Small intestine (tissue), 7 donors: ENCODE results near the gene C11orf24. TPM values are rescaled to one million over a fixed set of nuclear protein-coding genes. Genes with fewer than 3 reads are reported as not detected.
A peak's percentile ranks its signal among the peaks of the same experiment; 100 is the strongest.
"Not testable (repeated sequence)": the region's sequence is repeated elsewhere in the genome, so short reads cannot be mapped to it uniquely, and the experiment has no call there.

Experiments
- DNase-seq, 2 donors: peaks; one replicate each; pipeline versions ENCODE4 v3.0.0 to v3.0.0-alpha.2; 2013
- FAIRE-seq: peaks from 2 replicates; lab custom pipeline; 2012; peaks lifted over from hg19 to GRCh38; lab: Jason Lieb, UNC
- H3K27ac ChIP-seq, 3 donors: one replicate each; pipeline ENCODE4 v1.5.1; 2013; ENCODE audit warnings: low read length in 2 of 3, mild to moderate bottlenecking in 2 of 3, control low read depth in 1 of 3, inconsistent platforms in 1 of 3, low read depth in 1 of 3, moderate library complexity in 1 of 3
- H3K27me3 ChIP-seq, 3 donors: one replicate each; pipeline ENCODE4 v1.6.1; 2013; ENCODE audit warnings: low read length in 3 of 3, inconsistent platforms in 1 of 3; ENCODE audit not compliant: control insufficient read depth in 3 of 3, insufficient read depth in 3 of 3
- H3K36me3 ChIP-seq, 3 donors: one replicate each; pipeline ENCODE4 v1.6.1; 2013; ENCODE audit warnings: low read length in 3 of 3, inconsistent platforms in 1 of 3, low read depth in 1 of 3, mild to moderate bottlenecking in 1 of 3, moderate library complexity in 1 of 3; ENCODE audit not compliant: control insufficient read depth in 3 of 3, insufficient read depth in 2 of 3
- H3K4me1 ChIP-seq, 3 donors: one replicate each; pipeline ENCODE4 v1.6.1; 2013; ENCODE audit warnings: low read length in 2 of 3, inconsistent platforms in 1 of 3, low read depth in 1 of 3, mild to moderate bottlenecking in 1 of 3, moderate library complexity in 1 of 3; ENCODE audit not compliant: control insufficient read depth in 3 of 3, insufficient read depth in 2 of 3
- H3K4me3 ChIP-seq, 3 donors: one replicate each; pipeline ENCODE4 v1.5.1; 2013; ENCODE audit warnings: low read length in 3 of 3, control low read depth in 1 of 3, inconsistent platforms in 1 of 3, low read depth in 1 of 3, mild to moderate bottlenecking in 1 of 3, moderate library complexity in 1 of 3
- H3K9me3 ChIP-seq, 2 donors: one replicate each; pipeline ENCODE4 v1.6.1; 2013; ENCODE audit warnings: low read depth in 1 of 2, low read length in 1 of 2; ENCODE audit not compliant: control insufficient read depth in 2 of 2, insufficient read depth in 1 of 2
- WGBS, 3 donors: extraction: QIAGEN DNeasy Blood & Tissue Kit; methylation state at CpG; one replicate each; pipeline ENCODE4 v1.1.7; 2013; 5-methylcytosine and 5-hydroxymethylcytosine counted together
- polyA plus RNA-seq, 4 donors: library from polyadenylated mRNA; stranded (reverse) in 3 of 4; unstranded in 1 of 4; fragments of 200-250 nt in 3 of 4; fragments of 120-200 nt in 1 of 4; gene quantifications; one replicate each; pipeline versions ENCODE4 v1.2.1 to v1.2.3, GENCODE V29; 2013
- donor health status: healthy with polysubstance abuse.
- donor health status: control.
- donor health status: control.
- donor health status: Bipolar disorder and iron deficiency.
- donor health status: healthy.

Gene C11orf24
- polyA plus RNA-seq, 4 donors = 39.4 to 168 (median 94.3) TPM

GRCh38 chr11:68297494-68297811 lies 25.7 kb upstream of the C11orf24 start:
- no peaks in the 10 kb centered on the region for H3K36me3 ChIP-seq
- H3K9me3 ChIP-seq = no peaks in the 10 kb centered on the region
- H3K27me3 ChIP-seq = no peaks in the 10 kb centered on the region
- peaks cover 0 to 38% (median 8%) of the 10 kb centered on the region in 3 donors for H3K4me1 ChIP-seq
- FAIRE-seq (no peak), DNase-seq (no peak)
- no peak overlapping the region for H3K4me3 ChIP-seq
- 30 to 37% (median 34%) methylated on average over 10 of the region's 10 CpGs for WGBS, 3 donors
- peak overlapping the region; percentile 92 to 98 (median 96) for H3K27ac ChIP-seq

GRCh38 chr11:68297052-68297378 lies 25.2 kb upstream of the C11orf24 start:
- Histone ChIP-seq H3K4me3 (no peak overlapping the region), H3K27me3 (no peaks in the 10 kb centered on the region), H3K36me3 (no peaks in the 10 kb centered on the region), H3K27ac (peak overlapping the region; percentile 92 to 98 (median 96)), H3K9me3 (no peaks in the 10 kb centered on the region), H3K4me1 (peaks cover 0 to 33% (median 6%) of the 10 kb centered on the region in 3 donors)
- no peak for FAIRE-seq
- WGBS, 3 donors = 74 to 82% (median 79%) methylated on average over 5 to 6 of the region's 6 CpGs
- DNase-seq = no peak

GRCh38 chr11:68296344-68297051 lies 24.7 kb upstream of the C11orf24 start:
- 34 to 71% (median 46%) methylated on average over 15 of the region's 15 CpGs for WGBS, 3 donors
- H3K4me3 ChIP-seq = no peak overlapping the region
- peak overlapping the region in 2 of 3 donors; percentile 96 to 98 for H3K27ac ChIP-seq
- peaks cover 0 to 30% (median 6%) of the 10 kb centered on the region in 3 donors for H3K4me1 ChIP-seq
- FAIRE-seq (no peak), DNase-seq (peak; percentile 50 to 94)
- no peaks in the 10 kb centered on the region for H3K9me3 ChIP-seq
- H3K27me3 ChIP-seq = no peaks in the 10 kb centered on the region
- H3K36me3 ChIP-seq = no peaks in the 10 kb centered on the region

DNA sequence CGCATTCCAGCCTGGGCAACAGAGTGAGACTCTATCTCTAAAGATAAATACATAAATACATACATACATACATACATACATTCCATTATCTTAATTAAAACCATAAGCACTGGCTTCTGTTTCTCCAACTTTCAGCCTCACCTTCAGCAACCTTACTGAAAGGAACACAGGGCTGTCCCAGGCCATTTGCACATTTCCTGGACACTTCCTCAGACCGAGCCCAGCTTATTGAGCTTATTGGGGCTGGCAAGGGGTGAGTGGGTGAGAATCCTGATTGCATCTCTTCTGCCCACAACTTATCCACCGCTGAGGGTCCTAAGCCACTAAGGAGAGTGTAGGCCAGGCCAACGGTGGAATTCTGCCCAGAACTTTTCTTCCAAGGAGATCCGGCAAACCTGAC lies 24.2 kb upstream of the C11orf24 start:
- WGBS, 3 donors = 87 to 89% (median 88%) methylated on average over 5 of the region's 5 CpGs

GRCh38 chr11:68295271-68295670 lies 23.5 kb upstream of the C11orf24 start:
- FAIRE-seq = no peak

More for the DNA sequence above, 24.2 kb upstream of the C11orf24 start:
- H3K27ac ChIP-seq = peak overlapping the region in 1 of 3 donors; percentile 98
- H3K4me1 ChIP-seq = peaks cover 0 to 30% (median 6%) of the 10 kb centered on the region in 3 donors
- no peaks in the 10 kb centered on the region for H3K36me3 ChIP-seq
- no peaks in the 10 kb centered on the region for H3K9me3 ChIP-seq
- DNase-seq (no peak), FAIRE-seq (no peak)
- no peak overlapping the region for H3K4me3 ChIP-seq
- H3K27me3 ChIP-seq = no peaks in the 10 kb centered on the region

DNA sequence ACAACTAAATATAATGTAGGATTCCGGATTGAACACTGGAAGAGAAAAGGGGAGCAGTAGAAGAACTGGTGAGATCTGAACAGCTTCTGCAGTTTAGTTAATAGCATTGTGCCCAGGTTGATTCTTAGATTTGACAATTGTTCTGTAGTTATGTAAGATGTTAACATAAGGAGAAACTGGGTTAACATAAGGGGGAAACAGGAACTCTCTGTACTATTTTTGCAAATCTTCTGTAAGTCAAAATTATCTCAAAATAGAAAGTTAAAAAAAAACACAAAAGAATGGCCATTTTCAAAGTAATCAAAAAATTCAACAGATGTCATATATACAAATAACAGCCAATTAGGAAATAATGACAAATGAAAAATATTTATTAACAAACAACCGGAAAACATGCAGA lies 21.9 kb upstream of the C11orf24 start:
- WGBS, 3 donors = 79 to 88% (median 84%) methylated on average over 2 of the region's 2 CpGs
- no peak for FAIRE-seq
- Histone ChIP-seq H3K27ac (no peak overlapping the region), H3K4me3 (no peak overlapping the region), H3K36me3 (no peaks in the 10 kb centered on the region), H3K27me3 (no peaks in the 10 kb centered on the region), H3K9me3 (peaks cover 0 to 5% of the 10 kb centered on the region in 2 donors), H3K4me1 (peaks cover 0 to 23% (median 4%) of the 10 kb centered on the region in 3 donors)
- no peak for DNase-seq

More at GRCh38 chr11:68295271-68295670, 23.5 kb upstream of the C11orf24 start:
- H3K4me1 ChIP-seq = peaks cover 0 to 30% (median 6%) of the 10 kb centered on the region in 3 donors
- no peaks in the 10 kb centered on the region for H3K27me3 ChIP-seq
- no peak for DNase-seq
- H3K4me3 ChIP-seq = no peak overlapping the region
- no peak overlapping the region for H3K27ac ChIP-seq
- WGBS, 3 donors = 96 to 98% (median 97%) methylated on average over 1 of the region's 1 CpG
- no peaks in the 10 kb centered on the region for H3K9me3 ChIP-seq
- no peaks in the 10 kb centered on the region for H3K36me3 ChIP-seq

- Histone ChIP-seq H3K4me1 (no peaks in the 10 kb centered on the region), H3K27ac (no peak overlapping the region), H3K4me3 (no peak overlapping the region), H3K9me3 (peaks cover 0 to 5% of the 10 kb centered on the region in 2 donors), H3K36me3 (no peaks in the 10 kb centered on the region), H3K27me3 (no peaks in the 10 kb centered on the region)
- no peak for FAIRE-seq
- DNase-seq = no peak
- WGBS, 3 donors = 95 to 97% (median 96%) methylated on average over 2 of the region's 2 CpGs
These were observed 17.7 kb upstream of the C11orf24 start for GRCh38 chr11:68289456-68289855.

GRCh38 chr11:68287419-68287818 lies 15.6 kb upstream of the C11orf24 start:
- 66 to 74% (median 71%) methylated on average over 8 of the region's 8 CpGs for WGBS, 3 donors
- DNase-seq (no peak), FAIRE-seq (no peak)
- H3K4me3 ChIP-seq = no peak overlapping the region
- no peak overlapping the region for H3K27ac ChIP-seq
- no peaks in the 10 kb centered on the region for H3K36me3 ChIP-seq
- H3K4me1 ChIP-seq = no peaks in the 10 kb centered on the region
- no peaks in the 10 kb centered on the region for H3K27me3 ChIP-seq
- H3K9me3 ChIP-seq = peaks cover 0 to 5% of the 10 kb centered on the region in 2 donors

- 89 to 98% (median 90%) methylated on average over 3 of the region's 3 CpGs for WGBS, 3 donors
- not testable (repeated sequence) for H3K27me3 ChIP-seq, H3K36me3 ChIP-seq, H3K4me1 ChIP-seq, FAIRE-seq, H3K4me3 ChIP-seq, H3K9me3 ChIP-seq, H3K27ac ChIP-seq, DNase-seq
These were observed 12.8 kb upstream of the C11orf24 start for GRCh38 chr11:68284588-68284987.
